Neural progenitor cell (in vitro differentiated cells): Measurements from ENCODE around the gene PARP6. TPM values are rescaled to one million over a fixed set of nuclear protein-coding genes. Genes with fewer than 3 reads are reported as not detected.

ENCODE experiments used
- DNase-seq: peaks from one replicate; pipeline ENCODE4 v3.0.0-alpha.2; 2016; ENCODE audit warnings: low spot score
- H2AFZ ChIP-seq: fragments of 200-600 bp; sonication (generic); replicated peaks from 2 replicates; pipeline ENCODE4 v1.6.1; 2016; ENCODE audit warnings: antibody characterized with exemption
- H3F3A ChIP-seq: fragments of 200-600 bp; sonication (generic); 2 replicates; pipeline ENCODE4 v1.6.1; 2016; ENCODE audit warnings: antibody characterized with exemption, low read depth
- H3K27ac ChIP-seq: fragments of 200-600 bp; sonication (generic); 2 replicates; pipeline ENCODE4 v1.5.1; 2016; ENCODE audit warnings: mild to moderate bottlenecking
- H3K27me3 ChIP-seq: fragments of 200-600 bp; sonication (generic); 2 replicates; pipeline ENCODE4 v1.6.1; 2016; ENCODE audit warnings: mild to moderate bottlenecking, moderate library complexity
- H3K36me3 ChIP-seq: fragments of 200-600 bp; sonication (generic); 2 replicates; pipeline ENCODE4 v1.5.1; 2016
- H3K4me1 ChIP-seq: fragments of 200-600 bp; sonication (generic); 2 replicates; pipeline ENCODE4 v1.6.1; 2016; ENCODE audit warnings: mixed run types
- H3K4me2 ChIP-seq: fragments of 200-600 bp; sonication (generic); 2 replicates; pipeline ENCODE4 v1.6.1; 2016
- H3K4me3 ChIP-seq: fragments of 200-600 bp; sonication (generic); 2 replicates; pipeline ENCODE4 v1.5.1; 2016
- H3K79me2 ChIP-seq: fragments of 200-600 bp; sonication (generic); 2 replicates; pipeline ENCODE4 v1.6.1; 2016; ENCODE audit warnings: low read depth
- H3K9ac ChIP-seq: fragments of 200-600 bp; sonication (generic); 2 replicates; pipeline ENCODE4 v1.6.1; 2016
- H3K9me3 ChIP-seq: fragments of 200-600 bp; sonication (generic); 2 replicates; pipeline ENCODE4 v1.5.1; 2016; ENCODE audit warnings: low read depth
- H4K20me1 ChIP-seq: fragments of 200-600 bp; sonication (generic); 2 replicates; pipeline ENCODE4 v1.6.1; 2016; ENCODE audit warnings: low read depth
- H3K27ac Mint-ChIP-seq: 3 replicates; pipeline ENCODE4 v1.8.0; 2021; ENCODE audit warnings: mixed read lengths
- H3K27me3 Mint-ChIP-seq: 2 replicates; pipeline ENCODE4 v1.8.0; 2022; ENCODE audit warnings: low read depth, mild to moderate bottlenecking, inconsistent platforms, moderate library complexity, mixed read lengths; ENCODE audit not compliant: insufficient read depth
- H3K36me3 Mint-ChIP-seq: 3 replicates; pipeline ENCODE4 v1.8.0; 2021; ENCODE audit warnings: mixed read lengths
- H3K4me1 Mint-ChIP-seq: 3 replicates; pipeline ENCODE4 v1.8.0; 2021; ENCODE audit warnings: mixed read lengths
- H3K4me3 Mint-ChIP-seq: 3 replicates; pipeline ENCODE4 v1.8.0; 2021; ENCODE audit warnings: mild to moderate bottlenecking, moderate library complexity, mixed read lengths
- H3K9me3 Mint-ChIP-seq: 3 replicates; pipeline ENCODE4 v1.8.0; 2020; ENCODE audit warnings: mixed read lengths
- EZH2 ChIP-seq: fragments of 200-600 bp; sonication (generic); IDR thresholded peaks from 2 replicates; pipeline ENCODE4 v1.6.1; 2017; ENCODE audit warnings: antibody characterized with exemption, mild to moderate bottlenecking, moderate library complexity
- EZH2phosphoT487 ChIP-seq: fragments of 200-600 bp; sonication (generic); IDR thresholded peaks from 2 replicates; pipeline ENCODE4 v1.6.1; 2017; ENCODE audit warnings: antibody characterized with exemption
- total RNA-seq: library from RNA; depleted of rRNA; stranded (reverse); fragments of >200 nt; gene quantifications from 2 replicates; pipeline ENCODE4 v1.2.3, GENCODE V29; 2015; ENCODE audit warnings: low replicate concordance
- TF ChIP-seq, protein P1 (sequence below): fragments of 200-600 bp; sonication (generic); IDR thresholded peaks from 2 replicates; pipeline ENCODE4 v1.5.1; 2017; ENCODE audit warnings: antibody characterized with exemption, mild to moderate bottlenecking

The PARP6 gene
- total RNA-seq, 1 donor from 2014 or later, result 38.6 TPM

DNA sequence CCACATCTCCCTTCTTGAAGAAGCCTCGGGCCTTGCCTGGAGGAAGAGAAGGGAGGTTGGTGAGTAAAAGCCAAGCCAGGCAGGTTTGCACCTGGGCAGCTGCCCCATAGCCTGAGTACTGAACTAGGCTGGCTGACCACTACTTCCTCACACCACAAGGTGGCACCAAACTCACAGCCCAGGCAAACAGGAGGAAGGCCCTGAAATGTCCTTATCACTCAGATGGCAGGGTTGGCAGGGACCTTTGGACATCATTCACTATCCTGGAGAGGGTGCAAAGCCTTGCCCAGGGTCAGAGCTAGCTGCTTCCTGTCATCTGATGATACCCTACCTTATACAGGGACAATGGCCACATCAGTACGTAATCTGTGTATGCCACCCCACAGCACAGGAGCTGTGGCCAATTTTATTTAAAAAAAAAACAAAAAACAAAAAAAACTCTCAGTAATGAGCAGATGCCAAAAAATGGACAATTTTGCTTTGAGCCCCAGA, 72.6 kb downstream of the PARP6 start:
- H3K27ac ChIP-seq, result no peak overlapping the region
- Mint-ChIP-seq H3K9me3 (peaks cover 2% of the 10 kb centered on the region), H3K4me3 (no peak overlapping the region), H3K4me1 (peaks cover 5% of the 10 kb centered on the region), H3K27me3 (peaks cover 23% of the 10 kb centered on the region), H3K36me3 (peaks cover 36% of the 10 kb centered on the region), H3K27ac (no peak overlapping the region)
- H3K9ac ChIP-seq, result no peak overlapping the region
- H3K27me3 ChIP-seq, result peaks cover 48% of the 10 kb centered on the region
- H3K4me2 ChIP-seq, result no peak overlapping the region
- TF ChIP-seq, protein P1, sequence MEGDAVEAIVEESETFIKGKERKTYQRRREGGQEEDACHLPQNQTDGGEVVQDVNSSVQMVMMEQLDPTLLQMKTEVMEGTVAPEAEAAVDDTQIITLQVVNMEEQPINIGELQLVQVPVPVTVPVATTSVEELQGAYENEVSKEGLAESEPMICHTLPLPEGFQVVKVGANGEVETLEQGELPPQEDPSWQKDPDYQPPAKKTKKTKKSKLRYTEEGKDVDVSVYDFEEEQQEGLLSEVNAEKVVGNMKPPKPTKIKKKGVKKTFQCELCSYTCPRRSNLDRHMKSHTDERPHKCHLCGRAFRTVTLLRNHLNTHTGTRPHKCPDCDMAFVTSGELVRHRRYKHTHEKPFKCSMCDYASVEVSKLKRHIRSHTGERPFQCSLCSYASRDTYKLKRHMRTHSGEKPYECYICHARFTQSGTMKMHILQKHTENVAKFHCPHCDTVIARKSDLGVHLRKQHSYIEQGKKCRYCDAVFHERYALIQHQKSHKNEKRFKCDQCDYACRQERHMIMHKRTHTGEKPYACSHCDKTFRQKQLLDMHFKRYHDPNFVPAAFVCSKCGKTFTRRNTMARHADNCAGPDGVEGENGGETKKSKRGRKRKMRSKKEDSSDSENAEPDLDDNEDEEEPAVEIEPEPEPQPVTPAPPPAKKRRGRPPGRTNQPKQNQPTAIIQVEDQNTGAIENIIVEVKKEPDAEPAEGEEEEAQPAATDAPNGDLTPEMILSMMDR, result peak; percentile 88
- TF ChIP-seq EZH2, result no peak
- peaks cover 8% of the 10 kb centered on the region for H3K4me1 ChIP-seq
- no peak overlapping the region for H3K4me3 ChIP-seq
- H3K79me2 ChIP-seq, result no peaks in the 10 kb centered on the region
- peaks cover 9% of the 10 kb centered on the region for H3K36me3 ChIP-seq
- peaks cover 53% of the 10 kb centered on the region for H3F3A ChIP-seq
- H4K20me1 ChIP-seq, result peaks cover 83% of the 10 kb centered on the region
- peak; percentile 69 for DNase-seq
- H2AFZ ChIP-seq, result no peak overlapping the region
- H3K9me3 ChIP-seq, result no peaks in the 10 kb centered on the region

DNA sequence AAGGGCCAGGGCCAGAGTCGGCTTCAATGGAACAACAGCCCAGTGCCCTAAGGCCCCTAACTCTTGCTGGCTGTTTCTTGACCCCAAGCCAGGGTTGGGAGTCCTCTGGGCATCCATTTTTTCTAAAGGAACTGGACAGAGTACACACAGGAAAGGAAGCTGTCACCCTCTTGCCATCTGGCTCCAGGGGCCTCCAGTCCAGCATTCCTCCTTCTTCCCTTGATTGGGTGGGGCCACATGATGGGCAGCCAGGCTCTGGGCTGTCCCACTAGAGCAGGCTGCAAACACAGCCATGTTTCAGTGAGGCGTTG, 73.2 kb downstream of the PARP6 start:
- Histone ChIP-seq H3K36me3 (peaks cover 9% of the 10 kb centered on the region), H2AFZ (no peak overlapping the region), H3K4me2 (no peak overlapping the region), H3K9ac (no peak overlapping the region), H3K79me2 (no peaks in the 10 kb centered on the region), H3K4me1 (peaks cover 8% of the 10 kb centered on the region), H4K20me1 (peaks cover 81% of the 10 kb centered on the region), H3K9me3 (no peaks in the 10 kb centered on the region), H3K4me3 (no peak overlapping the region), H3F3A (peaks cover 53% of the 10 kb centered on the region), H3K27ac (no peak overlapping the region), H3K27me3 (peaks cover 54% of the 10 kb centered on the region)
- TF ChIP-seq EZH2phosphoT487 (no peak), EZH2 (no peak)
- TF ChIP-seq, protein P1, result no peak
- Mint-ChIP-seq H3K4me3 (no peak overlapping the region), H3K9me3 (peaks cover 2% of the 10 kb centered on the region), H3K27ac (no peak overlapping the region), H3K27me3 (peaks cover 25% of the 10 kb centered on the region), H3K36me3 (peaks cover 31% of the 10 kb centered on the region), H3K4me1 (peaks cover 5% of the 10 kb centered on the region)
- DNase-seq, result no peak

DNA sequence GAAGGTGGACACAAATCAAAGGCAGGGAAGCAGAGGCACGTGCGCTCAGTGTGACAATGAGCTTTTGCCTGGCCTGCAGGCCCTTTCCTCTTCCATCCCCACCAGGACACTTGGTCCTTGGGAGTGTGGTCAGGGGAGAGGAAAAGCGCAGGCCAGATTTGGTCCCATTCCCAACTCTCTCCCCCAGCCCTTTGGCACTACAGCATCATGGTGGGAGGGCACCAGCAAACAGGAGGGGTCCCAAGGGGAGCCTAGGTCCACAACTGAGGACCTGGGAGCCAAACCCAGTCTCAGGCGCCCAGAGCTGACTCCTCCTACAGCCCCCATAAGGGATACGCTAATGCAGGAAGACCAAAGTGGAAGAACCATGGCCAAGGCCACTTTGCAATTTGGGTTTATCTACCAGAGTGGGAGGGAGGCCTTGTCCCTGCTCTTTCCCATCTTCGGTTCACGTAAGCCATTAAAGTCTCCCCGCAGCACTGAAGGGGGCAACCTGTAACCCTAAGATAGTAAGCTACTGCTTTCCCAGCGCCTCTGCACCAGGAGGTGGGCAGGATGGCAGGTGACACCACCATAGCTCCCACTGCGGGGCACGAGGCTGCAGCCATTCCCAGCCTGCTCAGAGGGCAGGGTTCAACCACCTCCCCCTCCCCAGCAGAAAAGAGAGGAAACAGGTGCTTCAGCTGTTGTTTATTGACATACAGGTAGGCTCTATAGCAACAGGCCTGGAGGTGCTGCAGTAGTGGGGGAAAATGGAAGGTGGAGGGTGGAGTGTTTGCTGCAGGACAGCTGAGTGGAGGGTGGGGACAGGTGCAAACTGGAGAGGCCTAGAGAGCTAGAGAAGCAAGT, 73.8 kb downstream of the PARP6 start:
- Histone ChIP-seq H3K4me3 (no peak overlapping the region), H4K20me1 (peaks cover 75% of the 10 kb centered on the region), H3K9ac (no peak overlapping the region), H3K9me3 (no peaks in the 10 kb centered on the region), H3K27ac (no peak overlapping the region), H3F3A (peaks cover 53% of the 10 kb centered on the region), H2AFZ (no peak overlapping the region), H3K4me1 (peaks cover 8% of the 10 kb centered on the region), H3K79me2 (no peaks in the 10 kb centered on the region), H3K4me2 (no peak overlapping the region), H3K27me3 (peaks cover 60% of the 10 kb centered on the region), H3K36me3 (peaks cover 5% of the 10 kb centered on the region)
- H3K4me1 Mint-ChIP-seq, result peaks cover 8% of the 10 kb centered on the region
- peaks cover 25% of the 10 kb centered on the region for H3K27me3 Mint-ChIP-seq
- peaks cover 2% of the 10 kb centered on the region for H3K9me3 Mint-ChIP-seq
- peak overlapping the region; percentile 80 for H3K4me3 Mint-ChIP-seq
- no peak overlapping the region for H3K27ac Mint-ChIP-seq
- TF ChIP-seq EZH2 (no peak), EZH2phosphoT487 (no peak)
- TF ChIP-seq, protein P1, result no peak
- peaks cover 31% of the 10 kb centered on the region for H3K36me3 Mint-ChIP-seq
- DNase-seq, result no peak
